Brain pericyte (primary cell): ENCODE results near the gene PIN4.
"Not testable (repeated sequence)": the region's sequence is repeated elsewhere in the genome, so short reads cannot be mapped to it uniquely, and the experiment has no call there.

Source experiments
- DNase-seq: peaks from one replicate; pipeline ENCODE4 v3.0.0-alpha.2; 2012; ENCODE audit warnings: low read depth, low spot score

The PIN4 gene

GRCh38 chrX:72181178-72182125 lies at the start of gene PIN4:
PIN4 (plus strand) TSS chrX:72181757; CDS start chrX:72181786, 29 bp downstream.
- peak; percentile 90 for DNase-seq

GRCh38 chrX:72132456-72132855 lies 49.1 kb upstream of the PIN4 start:
- no peak for DNase-seq

- DNase-seq, result no peak
Measured at GRCh38 chrX:72133851-72134546, 47.6 kb upstream of the PIN4 start.

GRCh38 chrX:72137846-72138495 lies 43.6 kb upstream of the PIN4 start:
- DNase-seq, result no peak

GRCh38 chrX:72139538-72139937 lies 42.0 kb upstream of the PIN4 start:
- DNase-seq, result no peak

GRCh38 chrX:72141372-72142004 lies 40.1 kb upstream of the PIN4 start:
- DNase-seq, result no peak

- no peak for DNase-seq
Measured at GRCh38 chrX:72142094-72142793, 39.3 kb upstream of the PIN4 start.

GRCh38 chrX:72142794-72143608 lies 38.6 kb upstream of the PIN4 start:
- no peak for DNase-seq

- no peak for DNase-seq
Measured at GRCh38 chrX:72143609-72143907, 38.0 kb upstream of the PIN4 start.

- DNase-seq, result no peak
Measured at GRCh38 chrX:72145181-72145580, 36.4 kb upstream of the PIN4 start.

- DNase-seq, result no peak
Measured at GRCh38 chrX:72146527-72146926, 35.0 kb upstream of the PIN4 start.

- DNase-seq, result no peak
Measured at GRCh38 chrX:72158773-72159172, 22.8 kb upstream of the PIN4 start.

- DNase-seq, result no peak
Measured at GRCh38 chrX:72159769-72160168, 21.8 kb upstream of the PIN4 start.

- DNase-seq, result no peak
Measured at GRCh38 chrX:72165551-72165950, 16.0 kb upstream of the PIN4 start.

- no peak for DNase-seq
Measured at GRCh38 chrX:72169008-72169728, 12.4 kb upstream of the PIN4 start.

- not testable (repeated sequence) for DNase-seq
Measured at GRCh38 chrX:72176289-72176688, 5.3 kb upstream of the PIN4 start.

- no peak for DNase-seq
Measured at GRCh38 chrX:72176981-72177380, 4.6 kb upstream of the PIN4 start.

GRCh38 chrX:72180539-72180938 lies 1.0 kb upstream of the PIN4 start:
- no peak for DNase-seq

- no peak for DNase-seq
Measured at GRCh38 chrX:72182924-72183323, 1.4 kb downstream of the PIN4 start.
